Liver (tissue), 9 donors: ENCODE results near the gene ZMYND11. TPM values are rescaled to one million over a fixed set of nuclear protein-coding genes. Genes with fewer than 3 reads are reported as not detected.

Experiments
- DNase-seq: peaks from one replicate; pipeline ENCODE4 v3.0.0-alpha.2; 2017; ENCODE audit warnings: low spot score
- H3K27ac ChIP-seq, 2 donors: one replicate each; pipeline ENCODE4 v1.7.0; 2013; ENCODE audit warnings: inconsistent platforms in 2 of 2, low read length in 2 of 2, control low read depth in 1 of 2, low read depth in 1 of 2, mild to moderate bottlenecking in 1 of 2
- H3K27me3 ChIP-seq, 4 donors: one replicate each; pipeline versions ENCODE4 v1.6.1 to v1.7.0; 2013; ENCODE audit warnings: low read length in 3 of 4, inconsistent platforms in 1 of 4, mild to moderate bottlenecking in 1 of 4, moderate library complexity in 1 of 4; ENCODE audit not compliant: control insufficient read depth in 4 of 4, insufficient read depth in 4 of 4
- H3K36me3 ChIP-seq, 4 donors: one replicate each; pipeline versions ENCODE4 v1.6.1 to v1.7.0; 2013; ENCODE audit warnings: low read length in 3 of 4, mild to moderate bottlenecking in 3 of 4, low read depth in 1 of 4, moderate library complexity in 1 of 4; ENCODE audit not compliant: control insufficient read depth in 4 of 4, insufficient read depth in 3 of 4
- H3K4me1 ChIP-seq, 4 donors: one replicate each; pipeline versions ENCODE4 v1.6.1 to v1.7.0; 2013; ENCODE audit warnings: low read length in 3 of 4, mild to moderate bottlenecking in 3 of 4, moderate library complexity in 1 of 4; ENCODE audit not compliant: control insufficient read depth in 4 of 4, insufficient read depth in 4 of 4
- H3K4me3 ChIP-seq, 3 donors: one replicate each; pipeline versions ENCODE4 v1.6.1 to v1.7.0; 2013; ENCODE audit warnings: low read length in 3 of 3, control low read depth in 1 of 3, low read depth in 1 of 3, mild to moderate bottlenecking in 1 of 3
- H3K9ac ChIP-seq, 2 donors: one replicate each; pipeline ENCODE4 v1.7.0; 2013; ENCODE audit warnings: low read length in 2 of 2, mild to moderate bottlenecking in 2 of 2, moderate library complexity in 2 of 2, control low read depth in 1 of 2, low read depth in 1 of 2
- H3K9me3 ChIP-seq, 4 donors: one replicate each; pipeline versions ENCODE4 v1.6.1 to v1.7.0; 2013; ENCODE audit warnings: low read length in 3 of 4; ENCODE audit not compliant: control insufficient read depth in 4 of 4
- EGR1 ChIP-seq, 2 donors: IDR thresholded peaks; 2 replicates each; pipeline ENCODE4 v1.6.1; 2016 to 2018; ENCODE audit warnings: antibody characterized with exemption in 2 of 2, low read depth in 2 of 2
- FOXA2 ChIP-seq: IDR thresholded peaks from 2 replicates; pipeline ENCODE4 v1.6.1; 2016; ENCODE audit warnings: antibody characterized with exemption
- HNF4G ChIP-seq: IDR thresholded peaks from 2 replicates; pipeline ENCODE4 v1.6.1; 2016; ENCODE audit warnings: antibody characterized with exemption
- RAD21 ChIP-seq, 2 donors: IDR thresholded peaks; 2 replicates each; pipeline ENCODE4 v1.6.1; 2016; ENCODE audit warnings: antibody characterized with exemption in 2 of 2, mild to moderate bottlenecking in 2 of 2
- RXRA ChIP-seq, 2 donors: IDR thresholded peaks; 2 replicates each; pipeline ENCODE4 v1.6.1; 2017 to 2018; ENCODE audit warnings: antibody characterized with exemption in 2 of 2, mild to moderate bottlenecking in 1 of 2
- TAF1 ChIP-seq: conservative IDR thresholded peaks from 2 replicates; pipeline ENCODE4 v1.6.1; 2016; ENCODE audit warnings: antibody characterized with exemption, mild to moderate bottlenecking
- YY1 ChIP-seq: IDR thresholded peaks from 2 replicates; pipeline ENCODE4 v1.6.1; 2016; ENCODE audit warnings: antibody characterized with exemption, mild to moderate bottlenecking
- WGBS: extraction: QIAGEN DNeasy Blood & Tissue Kit; methylation state at CpG from one replicate; pipeline ENCODE4 v1.1.7; 2013; 5-methylcytosine and 5-hydroxymethylcytosine counted together
- polyA plus RNA-seq, 2 donors: library from polyadenylated mRNA; stranded (reverse) in 1 of 2; unstranded in 1 of 2; fragments of 200-250 nt in 1 of 2; fragments of >200 nt in 1 of 2; fragmentation: Nextera tagmentation in 1 of 2; extraction: Ambion mirVana in 1 of 2; gene quantifications; one replicate each; pipeline versions ENCODE4 v1.2.1 to v1.2.3, GENCODE V29; 2013 to 2015
- total RNA-seq, 2 donors: library from RNA; depleted of rRNA; stranded (reverse); fragments of >200 nt; gene quantifications; one replicate each; pipeline ENCODE4 v1.2.3, GENCODE V29; 2014
- TF ChIP-seq, protein P1 (sequence below): IDR thresholded peaks from 2 replicates; pipeline ENCODE4 v1.6.1; 2016; ENCODE audit warnings: antibody characterized with exemption
- TF ChIP-seq, protein P2 (sequence below): IDR thresholded peaks from 2 replicates; pipeline ENCODE4 v1.6.1; 2016; ENCODE audit warnings: antibody characterized with exemption
- TF ChIP-seq, protein P3 (sequence below): IDR thresholded peaks from 2 replicates; pipeline ENCODE4 v1.6.1; 2016; ENCODE audit warnings: antibody characterized with exemption
- TF ChIP-seq, protein P4 (sequence below): IDR thresholded peaks from 2 replicates; pipeline ENCODE4 v1.6.1; 2016; ENCODE audit warnings: antibody characterized with exemption, mild to moderate bottlenecking
- TF ChIP-seq, protein P5 (sequence below): fragments of 150-350 bp; IDR thresholded peaks from 2 replicates; pipeline ENCODE4 v1.5.1; 2017; ENCODE audit warnings: improper control_type of control experiment, low read depth, low read length; ENCODE audit not compliant: missing input control
- donor health status: healthy.
- donor health status: healthy.
- donor health status: healthy.
- donor health status: healthy.
- donor health status: healthy.

The ZMYND11 gene
- total and polyA plus RNA-seq, 4 donors = 13.2 to 34.3 (median 16.9) TPM

DNA sequence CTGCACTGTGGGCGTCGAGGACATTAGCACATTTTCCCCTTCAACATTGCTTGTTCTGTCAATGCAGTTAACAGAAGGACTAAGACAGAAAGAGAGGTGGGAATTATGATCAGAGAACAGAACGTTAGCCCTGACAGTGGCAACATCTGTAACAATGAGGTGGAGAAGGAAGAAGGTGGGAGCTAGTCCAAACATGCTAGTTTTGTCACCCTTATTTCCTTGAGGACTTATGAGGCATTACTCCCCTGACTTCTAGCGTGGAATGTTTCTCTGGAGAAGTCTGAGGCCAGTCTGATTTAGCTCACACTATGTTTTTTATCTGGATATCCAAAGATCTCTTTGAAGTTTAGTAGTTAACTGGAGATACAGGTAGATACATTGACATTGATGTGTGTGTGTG, 73.4 kb downstream of the ZMYND11 start:
- H3K4me3 ChIP-seq = no peak overlapping the region
- H3K27ac ChIP-seq = no peak overlapping the region
- H3K4me1 ChIP-seq = peaks cover 0 to 2% (median 0%) of the 10 kb centered on the region in 4 donors
- H3K9ac ChIP-seq = no peak overlapping the region
- H3K36me3 ChIP-seq = peaks cover 0 to 2% (median 0%) of the 10 kb centered on the region in 4 donors
- TF ChIP-seq, protein P1, sequence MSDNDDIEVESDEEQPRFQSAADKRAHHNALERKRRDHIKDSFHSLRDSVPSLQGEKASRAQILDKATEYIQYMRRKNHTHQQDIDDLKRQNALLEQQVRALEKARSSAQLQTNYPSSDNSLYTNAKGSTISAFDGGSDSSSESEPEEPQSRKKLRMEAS = no peak
- no peak for TF ChIP-seq YY1
- TF ChIP-seq HNF4G = no peak
- TF ChIP-seq, protein P2, sequence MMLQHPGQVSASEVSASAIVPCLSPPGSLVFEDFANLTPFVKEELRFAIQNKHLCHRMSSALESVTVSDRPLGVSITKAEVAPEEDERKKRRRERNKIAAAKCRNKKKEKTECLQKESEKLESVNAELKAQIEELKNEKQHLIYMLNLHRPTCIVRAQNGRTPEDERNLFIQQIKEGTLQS = no peak
- TF ChIP-seq, protein P3, sequence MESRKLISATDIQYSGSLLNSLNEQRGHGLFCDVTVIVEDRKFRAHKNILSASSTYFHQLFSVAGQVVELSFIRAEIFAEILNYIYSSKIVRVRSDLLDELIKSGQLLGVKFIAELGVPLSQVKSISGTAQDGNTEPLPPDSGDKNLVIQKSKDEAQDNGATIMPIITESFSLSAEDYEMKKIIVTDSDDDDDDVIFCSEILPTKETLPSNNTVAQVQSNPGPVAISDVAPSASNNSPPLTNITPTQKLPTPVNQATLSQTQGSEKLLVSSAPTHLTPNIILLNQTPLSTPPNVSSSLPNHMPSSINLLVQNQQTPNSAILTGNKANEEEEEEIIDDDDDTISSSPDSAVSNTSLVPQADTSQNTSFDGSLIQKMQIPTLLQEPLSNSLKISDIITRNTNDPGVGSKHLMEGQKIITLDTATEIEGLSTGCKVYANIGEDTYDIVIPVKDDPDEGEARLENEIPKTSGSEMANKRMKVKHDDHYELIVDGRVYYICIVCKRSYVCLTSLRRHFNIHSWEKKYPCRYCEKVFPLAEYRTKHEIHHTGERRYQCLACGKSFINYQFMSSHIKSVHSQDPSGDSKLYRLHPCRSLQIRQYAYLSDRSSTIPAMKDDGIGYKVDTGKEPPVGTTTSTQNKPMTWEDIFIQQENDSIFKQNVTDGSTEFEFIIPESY = no peak
- no peak for TF ChIP-seq RXRA (IDR thresholded peaks at IDR 0.05)
- no peak for TF ChIP-seq EGR1 (IDR thresholded peaks at IDR 0.05; ENCODE audit: low read depth in 2 of 2)
- TF ChIP-seq FOXA2 = no peak
- no peak for TF ChIP-seq TAF1
- WGBS = 96% methylated on average over 4 of the region's 4 CpGs
- DNase-seq = no peak
- H3K27me3 ChIP-seq = no peaks in the 10 kb centered on the region
- no peaks in the 10 kb centered on the region for H3K9me3 ChIP-seq

DNA sequence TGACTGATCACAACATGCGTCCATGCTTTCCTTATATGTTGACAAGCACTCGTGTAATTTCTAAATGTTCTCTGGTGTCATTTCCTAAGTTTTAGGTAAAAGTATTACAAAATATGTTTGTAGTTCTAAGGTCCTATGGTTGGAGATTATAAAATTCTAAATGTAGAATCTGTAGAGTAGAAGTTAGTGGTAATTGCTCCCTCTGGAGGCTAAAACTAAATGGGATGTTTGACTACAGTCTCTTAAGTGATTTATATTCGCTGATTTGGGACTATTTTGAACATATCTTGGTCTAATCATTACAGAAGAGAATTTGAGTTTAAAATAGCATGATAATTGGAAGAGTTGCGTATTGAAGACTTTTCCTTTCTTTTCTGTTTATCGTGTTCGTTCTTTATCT, 74.1 kb downstream of the ZMYND11 start:
- Histone ChIP-seq H3K27ac (no peak overlapping the region), H3K4me1 (peaks cover 0 to 2% (median 0%) of the 10 kb centered on the region in 4 donors), H3K36me3 (peaks cover 0 to 2% (median 0%) of the 10 kb centered on the region in 4 donors), H3K4me3 (no peak overlapping the region), H3K9me3 (no peaks in the 10 kb centered on the region), H3K27me3 (no peaks in the 10 kb centered on the region), H3K9ac (no peak overlapping the region)
- TF ChIP-seq, protein P4, sequence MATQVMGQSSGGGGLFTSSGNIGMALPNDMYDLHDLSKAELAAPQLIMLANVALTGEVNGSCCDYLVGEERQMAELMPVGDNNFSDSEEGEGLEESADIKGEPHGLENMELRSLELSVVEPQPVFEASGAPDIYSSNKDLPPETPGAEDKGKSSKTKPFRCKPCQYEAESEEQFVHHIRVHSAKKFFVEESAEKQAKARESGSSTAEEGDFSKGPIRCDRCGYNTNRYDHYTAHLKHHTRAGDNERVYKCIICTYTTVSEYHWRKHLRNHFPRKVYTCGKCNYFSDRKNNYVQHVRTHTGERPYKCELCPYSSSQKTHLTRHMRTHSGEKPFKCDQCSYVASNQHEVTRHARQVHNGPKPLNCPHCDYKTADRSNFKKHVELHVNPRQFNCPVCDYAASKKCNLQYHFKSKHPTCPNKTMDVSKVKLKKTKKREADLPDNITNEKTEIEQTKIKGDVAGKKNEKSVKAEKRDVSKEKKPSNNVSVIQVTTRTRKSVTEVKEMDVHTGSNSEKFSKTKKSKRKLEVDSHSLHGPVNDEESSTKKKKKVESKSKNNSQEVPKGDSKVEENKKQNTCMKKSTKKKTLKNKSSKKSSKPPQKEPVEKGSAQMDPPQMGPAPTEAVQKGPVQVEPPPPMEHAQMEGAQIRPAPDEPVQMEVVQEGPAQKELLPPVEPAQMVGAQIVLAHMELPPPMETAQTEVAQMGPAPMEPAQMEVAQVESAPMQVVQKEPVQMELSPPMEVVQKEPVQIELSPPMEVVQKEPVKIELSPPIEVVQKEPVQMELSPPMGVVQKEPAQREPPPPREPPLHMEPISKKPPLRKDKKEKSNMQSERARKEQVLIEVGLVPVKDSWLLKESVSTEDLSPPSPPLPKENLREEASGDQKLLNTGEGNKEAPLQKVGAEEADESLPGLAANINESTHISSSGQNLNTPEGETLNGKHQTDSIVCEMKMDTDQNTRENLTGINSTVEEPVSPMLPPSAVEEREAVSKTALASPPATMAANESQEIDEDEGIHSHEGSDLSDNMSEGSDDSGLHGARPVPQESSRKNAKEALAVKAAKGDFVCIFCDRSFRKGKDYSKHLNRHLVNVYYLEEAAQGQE = no peak
- TF ChIP-seq, protein P1 = no peak
- TF ChIP-seq, protein P5, sequence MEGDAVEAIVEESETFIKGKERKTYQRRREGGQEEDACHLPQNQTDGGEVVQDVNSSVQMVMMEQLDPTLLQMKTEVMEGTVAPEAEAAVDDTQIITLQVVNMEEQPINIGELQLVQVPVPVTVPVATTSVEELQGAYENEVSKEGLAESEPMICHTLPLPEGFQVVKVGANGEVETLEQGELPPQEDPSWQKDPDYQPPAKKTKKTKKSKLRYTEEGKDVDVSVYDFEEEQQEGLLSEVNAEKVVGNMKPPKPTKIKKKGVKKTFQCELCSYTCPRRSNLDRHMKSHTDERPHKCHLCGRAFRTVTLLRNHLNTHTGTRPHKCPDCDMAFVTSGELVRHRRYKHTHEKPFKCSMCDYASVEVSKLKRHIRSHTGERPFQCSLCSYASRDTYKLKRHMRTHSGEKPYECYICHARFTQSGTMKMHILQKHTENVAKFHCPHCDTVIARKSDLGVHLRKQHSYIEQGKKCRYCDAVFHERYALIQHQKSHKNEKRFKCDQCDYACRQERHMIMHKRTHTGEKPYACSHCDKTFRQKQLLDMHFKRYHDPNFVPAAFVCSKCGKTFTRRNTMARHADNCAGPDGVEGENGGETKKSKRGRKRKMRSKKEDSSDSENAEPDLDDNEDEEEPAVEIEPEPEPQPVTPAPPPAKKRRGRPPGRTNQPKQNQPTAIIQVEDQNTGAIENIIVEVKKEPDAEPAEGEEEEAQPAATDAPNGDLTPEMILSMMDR = peak; percentile 12
- peak; percentile 21 to 33 for TF ChIP-seq RAD21 (IDR thresholded peaks at IDR 0.05)
- DNase-seq = no peak
- WGBS = 90% methylated on average over 6 of the region's 6 CpGs
